ENCODE results near the gene GFPT2. TPM values are rescaled to one million over a fixed set of nuclear protein-coding genes. Genes with fewer than 3 reads are reported as not detected.

Gene GFPT2
- total RNA-seq, 1 experiment from 2014 or later = 0.82 TPM

GRCh38 chr5:180358694-180359093 lies 5.6 kb upstream of the GFPT2 start:
- no peaks in the 10 kb centered on the region for H3K4me1 ChIP-seq (ENCODE audit: insufficient read depth, low read length, poor library complexity, severe bottlenecking)
- ChIA-PET CTCF (no interaction called here), POLR2A (ENCODE audit: low non-redundant PET) (no interaction called here)
- TF ChIP-seq EZH2 (IDR thresholded peaks at IDR 0.05; ENCODE audit: borderline replicate concordance, low read depth, low read length, poor library complexity, severe bottlenecking) = no peak
- TF ChIP-seq, protein P1, sequence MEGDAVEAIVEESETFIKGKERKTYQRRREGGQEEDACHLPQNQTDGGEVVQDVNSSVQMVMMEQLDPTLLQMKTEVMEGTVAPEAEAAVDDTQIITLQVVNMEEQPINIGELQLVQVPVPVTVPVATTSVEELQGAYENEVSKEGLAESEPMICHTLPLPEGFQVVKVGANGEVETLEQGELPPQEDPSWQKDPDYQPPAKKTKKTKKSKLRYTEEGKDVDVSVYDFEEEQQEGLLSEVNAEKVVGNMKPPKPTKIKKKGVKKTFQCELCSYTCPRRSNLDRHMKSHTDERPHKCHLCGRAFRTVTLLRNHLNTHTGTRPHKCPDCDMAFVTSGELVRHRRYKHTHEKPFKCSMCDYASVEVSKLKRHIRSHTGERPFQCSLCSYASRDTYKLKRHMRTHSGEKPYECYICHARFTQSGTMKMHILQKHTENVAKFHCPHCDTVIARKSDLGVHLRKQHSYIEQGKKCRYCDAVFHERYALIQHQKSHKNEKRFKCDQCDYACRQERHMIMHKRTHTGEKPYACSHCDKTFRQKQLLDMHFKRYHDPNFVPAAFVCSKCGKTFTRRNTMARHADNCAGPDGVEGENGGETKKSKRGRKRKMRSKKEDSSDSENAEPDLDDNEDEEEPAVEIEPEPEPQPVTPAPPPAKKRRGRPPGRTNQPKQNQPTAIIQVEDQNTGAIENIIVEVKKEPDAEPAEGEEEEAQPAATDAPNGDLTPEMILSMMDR (conservative IDR thresholded peaks at IDR 0.05; ENCODE audit: low read depth, low read length) = no peak
- intact Hi-C loops (cut with micrococcal nuclease; ENCODE audit: unreplicated experiment) = no loop called here
- no TSS peak for BruUV-seq (replicated peaks)
- peaks cover 9% of the 10 kb centered on the region for H3K27me3 ChIP-seq (replicated peaks; ENCODE audit: insufficient read depth, low read depth, low read length, poor library complexity)
- no peak overlapping the region for H3K27ac ChIP-seq (ENCODE audit: low read depth, low read length, poor library complexity, severe bottlenecking)
- H3K36me3 ChIP-seq (ENCODE audit: insufficient read depth, low read length, poor library complexity, severe bottlenecking) = no peaks in the 10 kb centered on the region
- DNase-seq (ENCODE audit: low spot score) = no peak
- no peaks in the 10 kb centered on the region for H3K9me3 ChIP-seq (ENCODE audit: low read depth, low read length, poor library complexity, severe bottlenecking)
- H3K4me3 ChIP-seq (ENCODE audit: low read depth, low read length, poor library complexity, severe bottlenecking) = no peak overlapping the region

- DNase-seq (ENCODE audit: low spot score) = no peak
- no peak overlapping the region for H3K4me3 ChIP-seq (ENCODE audit: low read depth, low read length, poor library complexity, severe bottlenecking)
- no peak overlapping the region for H3K27ac ChIP-seq (ENCODE audit: low read depth, low read length, poor library complexity, severe bottlenecking)
- peaks cover 10% of the 10 kb centered on the region for H3K27me3 ChIP-seq (replicated peaks; ENCODE audit: insufficient read depth, low read depth, low read length, poor library complexity)
- CTCF ChIA-PET = no interaction called here
- TF ChIP-seq, protein P1 (conservative IDR thresholded peaks at IDR 0.05; ENCODE audit: low read depth, low read length) = no peak
- TF ChIP-seq EZH2 (IDR thresholded peaks at IDR 0.05; ENCODE audit: borderline replicate concordance, low read depth, low read length, poor library complexity, severe bottlenecking) = no peak
- H3K36me3 ChIP-seq (ENCODE audit: insufficient read depth, low read length, poor library complexity, severe bottlenecking) = no peaks in the 10 kb centered on the region
- H3K9me3 ChIP-seq (ENCODE audit: low read depth, low read length, poor library complexity, severe bottlenecking) = no peaks in the 10 kb centered on the region
- H3K4me1 ChIP-seq (ENCODE audit: insufficient read depth, low read length, poor library complexity, severe bottlenecking) = no peaks in the 10 kb centered on the region
- BruUV-seq (replicated peaks) = no TSS peak
- POLR2A ChIA-PET (ENCODE audit: low non-redundant PET) = no interaction called here
- intact Hi-C loops (cut with micrococcal nuclease; ENCODE audit: unreplicated experiment) = no loop called here
These were observed 5.0 kb upstream of the GFPT2 start for GRCh38 chr5:180358179-180358578.

GRCh38 chr5:180354966-180355365 lies 1.8 kb upstream of the GFPT2 start:
- BruUV-seq (replicated peaks) = no TSS peak
- CTCF ChIA-PET = no interaction called here
- no peak overlapping the region for H3K27ac ChIP-seq (ENCODE audit: low read depth, low read length, poor library complexity, severe bottlenecking)
- H3K4me1 ChIP-seq (ENCODE audit: insufficient read depth, low read length, poor library complexity, severe bottlenecking) = peaks cover 5% of the 10 kb centered on the region
- TF ChIP-seq, protein P1 (conservative IDR thresholded peaks at IDR 0.05; ENCODE audit: low read depth, low read length) = no peak
- no peak for TF ChIP-seq EZH2 (IDR thresholded peaks at IDR 0.05; ENCODE audit: borderline replicate concordance, low read depth, low read length, poor library complexity, severe bottlenecking)
- no peak for DNase-seq (ENCODE audit: low spot score)
- H3K27me3 ChIP-seq (replicated peaks; ENCODE audit: insufficient read depth, low read depth, low read length, poor library complexity) = peaks cover 25% of the 10 kb centered on the region
- POLR2A ChIA-PET (ENCODE audit: low non-redundant PET) = no interaction called here
- no peak overlapping the region for H3K4me3 ChIP-seq (ENCODE audit: low read depth, low read length, poor library complexity, severe bottlenecking)
- intact Hi-C loops (cut with micrococcal nuclease; ENCODE audit: unreplicated experiment) = loop anchor here (5.0 kb wide), 1 partner anchor 137 kb away; the partner anchor contains the start of gene CNOT6
- H3K36me3 ChIP-seq (ENCODE audit: insufficient read depth, low read length, poor library complexity, severe bottlenecking) = no peaks in the 10 kb centered on the region
- H3K9me3 ChIP-seq (ENCODE audit: low read depth, low read length, poor library complexity, severe bottlenecking) = no peaks in the 10 kb centered on the region

All from A673 (cell line).